ENCODE data around the gene EPS8L1.

- no peak for TF ChIP-seq POLR2A (IDR thresholded peaks at IDR 0.05)
- no peak for TF ChIP-seq CTCF (IDR thresholded peaks at IDR 0.05)
Observed at GRCh38 chr19:55090564-55090963, 14.9 kb downstream of the EPS8L1 start.

Data from thyroid gland (tissue), 4 donors.